Stimulated activated CD4-positive, alpha-beta T cell treated with anti-CD3 and anti-CD28 coated beads, Interleukin-12 subunit alpha, Interleukin-12 subunit beta, amount 100 ng/mL, for 4 hours (primary cell): Measurements from ENCODE around the gene GPR89B.
"Not testable (repeated sequence)": the region's sequence is repeated elsewhere in the genome, so short reads cannot be mapped to it uniquely, and the experiment has no call there.

Experiments
- DNase-seq: peaks from one replicate; pipeline ENCODE4 v3.0.0-alpha.2; 2020

GPR89B gene

DNA sequence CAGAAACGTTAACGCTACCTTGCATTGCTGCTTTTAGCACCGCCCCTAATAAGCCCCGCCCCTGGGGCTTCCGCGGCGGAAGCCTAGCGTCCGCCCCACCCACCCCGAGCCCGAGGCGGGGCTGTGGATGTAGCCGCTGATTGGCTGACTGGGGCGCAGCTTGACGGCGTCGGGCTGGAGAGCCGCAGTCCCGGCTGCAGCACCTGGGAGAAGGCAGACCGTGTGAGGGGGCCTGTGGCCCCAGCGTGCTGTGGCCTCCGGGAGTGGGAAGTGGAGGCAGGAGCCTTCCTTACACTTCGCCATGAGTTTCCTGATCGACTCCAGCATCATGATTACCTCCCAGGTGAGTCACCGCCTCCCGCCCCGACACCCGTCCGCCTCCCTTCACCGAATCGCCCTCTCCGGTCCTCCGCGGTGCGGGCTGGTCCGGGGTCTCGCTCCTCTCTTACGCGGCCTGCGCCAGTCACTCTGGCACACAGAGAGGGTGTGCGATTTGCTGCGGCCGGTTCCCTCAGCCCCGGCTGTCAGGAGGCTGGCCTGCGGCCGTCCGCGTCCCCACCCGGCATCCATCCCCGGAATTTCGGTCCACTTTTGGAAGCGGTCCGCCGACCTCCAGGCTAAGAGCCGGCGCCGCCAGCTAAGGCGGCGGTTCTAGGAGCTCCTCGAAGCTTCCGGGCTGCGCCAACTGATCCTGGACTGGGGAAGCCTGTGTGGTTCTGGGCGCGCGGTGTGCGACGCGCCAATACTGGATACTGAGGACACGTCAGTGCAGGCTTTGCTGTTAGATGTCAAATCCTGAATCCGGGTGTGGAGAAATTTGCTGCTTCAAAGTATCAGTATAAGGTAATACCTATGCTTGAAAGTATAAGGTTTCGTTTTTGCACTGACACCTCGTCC, at the start of gene GPR89B:
Gene GPR89B (plus strand): TSS at position 185 of the 897 bp plus-strand sequence. CDS start 117 bp downstream, at position 302.
- peak; percentile 93 for DNase-seq

DNA sequence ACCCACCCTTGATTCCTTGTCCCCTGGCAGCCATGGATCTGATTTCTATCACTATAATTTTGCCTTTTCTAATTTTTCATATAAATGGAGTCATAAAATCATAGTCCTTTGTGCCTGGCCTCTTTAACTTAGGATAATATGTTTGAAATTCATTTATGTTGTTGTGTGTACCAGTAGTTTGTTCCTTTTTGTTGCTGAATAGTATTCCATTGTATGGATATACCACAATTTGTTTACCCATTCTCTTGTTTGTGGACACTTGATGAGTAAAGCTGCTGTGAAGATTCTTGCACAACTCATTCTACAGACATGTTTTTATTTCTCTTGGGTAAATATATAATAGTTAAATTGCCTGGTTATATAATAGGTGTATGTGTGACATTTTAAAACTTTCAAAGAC, 48.3 kb upstream of the GPR89B start:
- DNase-seq = no peak

DNA sequence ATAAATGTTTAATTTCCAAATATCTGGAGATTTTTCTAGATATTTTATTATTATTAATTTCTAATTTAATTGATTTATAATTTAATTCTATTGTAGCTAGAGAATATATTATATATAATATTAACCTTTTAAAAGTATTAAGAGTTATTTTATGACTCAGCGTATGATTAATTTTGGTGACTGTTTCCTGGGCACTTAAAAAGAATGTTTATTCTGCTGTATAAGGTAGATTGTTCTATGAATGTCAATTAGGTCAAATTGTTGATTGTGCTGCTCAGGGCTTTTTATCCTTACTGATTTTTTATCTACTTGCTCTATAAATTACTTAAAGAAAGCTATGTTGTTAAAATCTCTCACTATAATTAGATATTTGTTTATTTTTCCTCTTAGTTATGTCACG, 45.7 kb upstream of the GPR89B start:
- no peak for DNase-seq

DNA sequence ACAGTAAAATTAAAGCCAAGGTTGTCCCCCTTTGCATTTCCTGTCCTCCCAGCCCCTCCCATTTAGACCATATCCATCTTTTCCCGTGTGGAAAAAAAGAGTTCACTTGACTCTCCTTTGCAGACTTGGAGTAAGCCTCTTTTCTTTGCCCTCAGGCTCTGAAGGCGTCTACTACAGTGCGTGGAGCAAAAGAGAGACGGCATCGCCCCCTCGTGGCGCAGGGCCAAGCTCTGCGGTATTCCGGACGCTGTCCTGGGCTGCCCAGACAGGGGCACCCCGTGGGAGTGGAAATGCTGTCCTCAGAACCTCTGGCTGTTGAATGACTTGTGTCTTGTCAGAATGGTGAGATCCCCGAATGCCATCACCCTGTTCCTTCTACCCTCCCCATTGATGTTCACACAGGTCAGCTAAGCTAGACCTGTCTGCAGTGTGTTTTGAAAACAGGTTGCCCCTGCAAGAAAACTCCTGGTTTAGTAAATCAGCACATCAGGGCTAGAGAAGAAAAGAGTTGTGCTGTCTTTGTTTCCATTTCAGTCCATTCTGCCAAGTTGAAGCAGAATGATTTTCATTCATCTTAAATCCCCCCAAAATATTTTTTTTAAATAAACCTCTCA, 37.9 kb upstream of the GPR89B start:
- peak; percentile 59 for DNase-seq

DNA sequence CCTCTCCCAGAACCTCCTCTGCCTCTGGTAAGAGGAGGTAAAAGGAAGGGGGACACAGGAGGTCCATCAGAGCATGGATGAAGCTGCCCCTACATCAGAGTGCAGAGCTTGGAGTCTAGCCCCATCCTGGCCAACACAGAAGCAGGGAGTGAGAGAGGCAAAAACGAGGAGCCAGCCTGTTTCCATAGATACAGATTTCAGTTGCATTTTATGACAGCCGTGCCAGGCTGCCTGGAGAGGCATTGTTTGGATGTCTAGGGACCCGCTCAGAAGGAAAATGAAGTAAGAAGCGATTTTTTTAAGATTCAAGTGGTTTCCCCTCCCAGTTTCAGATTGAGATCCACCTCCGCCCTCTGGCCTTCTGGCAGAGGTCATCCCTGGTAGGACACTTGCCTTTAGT, 37.1 kb upstream of the GPR89B start:
- no peak for DNase-seq

DNA sequence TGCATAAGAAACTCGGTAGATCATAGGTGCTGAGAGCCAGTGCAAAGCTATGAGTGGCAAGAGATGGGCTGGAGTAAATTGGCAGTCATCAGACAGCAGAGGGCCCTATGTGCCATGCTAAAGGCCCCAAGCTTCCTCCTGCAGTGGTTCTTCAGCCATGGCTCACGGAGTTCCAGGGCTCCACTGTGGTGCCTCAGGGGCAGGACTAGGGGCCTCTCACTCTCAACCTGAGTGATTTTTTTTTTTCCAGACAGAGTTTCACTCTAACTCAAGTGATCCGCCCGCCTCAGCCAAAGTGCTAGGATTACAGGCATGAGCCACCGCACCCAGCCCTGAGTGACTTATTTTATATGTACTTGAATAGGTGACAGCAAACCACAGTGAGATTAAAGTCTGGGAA, 36.0 kb upstream of the GPR89B start:
- DNase-seq = no peak

DNA sequence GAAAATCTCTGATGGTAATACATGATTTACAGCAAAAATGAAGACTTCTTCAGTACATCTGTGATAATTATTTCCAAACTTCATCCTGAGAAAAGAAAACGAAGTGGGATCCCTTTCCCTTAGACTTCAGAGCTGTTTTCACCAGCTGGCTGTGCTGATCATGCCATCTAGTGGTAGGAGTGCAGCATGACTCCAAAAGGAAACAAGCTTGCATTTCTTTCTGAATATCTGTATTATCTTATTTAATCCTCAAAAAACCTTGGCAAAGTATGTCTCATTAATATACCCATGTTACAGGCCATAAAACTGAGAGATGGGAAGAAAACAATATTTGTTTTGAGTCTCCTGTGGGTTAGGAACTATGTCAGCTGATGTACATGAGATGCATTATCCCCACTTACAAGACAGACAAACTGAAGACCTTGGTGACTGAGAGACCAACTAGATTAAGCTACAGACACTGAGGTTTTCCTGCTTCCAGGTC, 35.4 kb upstream of the GPR89B start:
- peak; percentile 7 for DNase-seq

- no peak for DNase-seq
Measured at GRCh38 chr1:147895123-147895522, 33.1 kb upstream of the GPR89B start.

DNA sequence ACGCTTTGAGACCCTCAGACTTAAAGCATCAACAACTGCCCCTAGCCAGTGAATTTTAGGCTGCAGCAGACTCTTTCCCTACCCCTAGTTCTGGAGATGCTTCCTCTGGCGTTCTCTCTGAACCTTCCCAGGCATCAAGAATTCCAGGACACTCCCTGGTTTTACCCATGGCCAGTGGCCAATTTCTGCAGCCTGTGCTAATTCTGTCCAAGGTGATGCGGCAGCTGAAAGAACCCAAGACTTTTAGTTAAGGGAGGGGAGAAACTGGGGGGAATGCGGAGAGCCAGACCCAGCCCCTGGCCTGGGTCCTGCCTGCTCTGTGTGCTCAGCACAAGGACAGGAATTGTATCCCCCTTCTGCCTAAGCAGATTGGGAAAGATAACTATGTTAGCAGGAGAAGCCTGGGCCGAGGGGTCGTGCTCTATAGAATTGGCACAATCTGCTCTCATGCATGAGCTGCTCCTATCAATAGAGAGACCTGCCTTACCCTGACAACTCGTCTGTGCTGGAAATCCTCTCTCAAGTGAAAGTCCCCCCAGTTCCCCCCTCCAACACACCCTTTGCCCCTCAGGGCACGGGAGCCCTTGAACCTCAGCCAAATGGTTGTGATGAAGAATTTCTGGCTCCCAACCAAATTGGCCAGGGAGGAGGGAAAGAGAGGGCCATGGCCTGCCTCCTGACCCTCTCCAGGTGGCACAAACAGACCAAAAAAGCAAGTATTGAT, 31.0 kb upstream of the GPR89B start:
- no peak for DNase-seq

- DNase-seq = no peak
Measured at GRCh38 chr1:147897789-147898188, 30.4 kb upstream of the GPR89B start.

GRCh38 chr1:147902253-147902845, 25.9 kb upstream of the GPR89B start, which contains the start of gene GJA8:
Gene GJA8, plus strand, starts transcription at chr1:147902795. Its CDS starts 5,161 bp downstream, at chr1:147907956.
- no peak for DNase-seq

GRCh38 chr1:147904726-147905125, 23.5 kb upstream of the GPR89B start:
- no peak for DNase-seq

GRCh38 chr1:147907786-147908509, 20.3 kb upstream of the GPR89B start:
- DNase-seq = no peak

GRCh38 chr1:147912553-147912952, 15.7 kb upstream of the GPR89B start:
- no peak for DNase-seq

GRCh38 chr1:147913362-147913942, 14.8 kb upstream of the GPR89B start:
- no peak for DNase-seq

DNA sequence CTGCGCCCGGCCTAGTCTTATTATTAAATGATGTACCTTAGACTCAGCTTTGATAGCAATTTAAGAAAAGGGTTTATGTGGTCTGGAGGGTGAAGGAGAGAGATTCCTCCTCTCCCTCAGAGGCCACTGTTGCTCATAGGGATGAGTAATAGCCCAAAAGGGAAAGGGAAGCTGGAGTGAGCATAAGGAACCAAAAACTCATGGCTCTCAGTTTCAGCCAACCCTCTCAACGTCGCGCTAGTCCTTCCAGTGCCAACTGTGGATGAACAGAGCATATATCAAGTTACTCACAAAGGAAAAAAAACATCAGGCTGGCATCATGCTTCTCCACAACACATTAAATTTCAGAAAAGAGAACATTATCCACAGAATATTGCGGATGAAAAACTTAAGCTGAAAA, 8.3 kb upstream of the GPR89B start:
- DNase-seq = no peak

DNA sequence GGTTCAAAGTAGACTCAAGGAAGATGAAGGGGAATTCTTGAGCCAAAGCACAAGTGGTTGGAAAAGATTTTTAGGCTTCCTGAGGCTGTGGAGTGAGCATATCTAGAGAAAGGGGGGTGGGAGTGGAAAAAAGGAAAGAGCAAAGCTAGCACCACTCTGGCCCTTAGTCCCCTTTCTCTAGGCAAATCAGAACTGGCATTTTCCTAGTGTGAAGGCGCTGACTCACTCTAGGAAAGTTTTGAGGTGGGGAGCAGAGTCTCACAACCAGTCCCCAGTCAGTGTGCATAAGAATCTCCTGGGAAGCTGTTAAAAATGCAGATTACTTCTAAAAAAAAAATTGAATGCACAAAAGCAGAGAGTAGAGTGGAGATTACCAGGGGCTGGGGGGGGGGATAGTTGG, 3.4 kb upstream of the GPR89B start:
- DNase-seq = no peak

GRCh38 chr1:147927215-147927614, 1.0 kb upstream of the GPR89B start:
- not testable (repeated sequence) for DNase-seq

DNA sequence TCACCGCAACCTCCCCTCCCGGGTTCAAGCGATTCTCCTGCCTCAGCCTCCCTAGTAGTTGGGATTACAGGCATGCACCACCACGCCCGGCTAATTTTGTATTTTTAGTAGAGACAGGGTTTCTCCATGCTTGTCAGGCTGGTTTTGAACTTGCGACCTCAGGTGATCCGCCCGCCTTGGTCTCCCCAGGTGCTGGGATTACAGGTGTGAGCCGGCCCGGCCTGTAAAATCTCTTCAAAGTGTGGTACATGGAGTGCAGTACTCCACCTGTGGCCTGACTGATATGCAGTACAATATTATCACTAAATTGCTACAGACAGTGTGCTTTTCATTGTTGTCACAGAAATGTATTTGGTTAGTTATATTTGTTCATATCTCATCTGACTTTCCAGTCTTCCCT, 531 bp upstream of the GPR89B start:
- DNase-seq = not testable (repeated sequence)

GRCh38 chr1:147931137-147931536, 2.9 kb downstream of the GPR89B start:
- DNase-seq = not testable (repeated sequence)

DNA sequence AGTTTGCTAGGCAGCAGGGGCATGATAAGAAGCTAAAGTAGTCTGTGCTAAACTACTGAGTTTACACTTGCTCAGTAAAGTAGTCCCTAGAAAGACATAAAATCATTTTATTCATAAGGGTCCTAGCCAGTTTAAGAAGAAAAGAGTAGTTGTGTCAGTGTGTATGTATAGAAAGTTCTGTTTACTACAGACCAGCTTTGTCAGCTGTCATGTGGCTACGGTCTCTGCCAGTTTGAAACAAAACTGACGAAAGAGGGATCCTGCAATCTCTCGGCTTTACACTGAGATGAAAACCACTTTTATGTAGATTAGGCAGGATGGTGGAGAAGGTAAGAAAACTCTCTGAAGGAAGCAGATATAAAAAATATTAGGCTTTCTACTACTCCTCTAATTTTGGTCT, 7.1 kb downstream of the GPR89B start:
- DNase-seq = not testable (repeated sequence)

GRCh38 chr1:147940456-147940855, 12.2 kb downstream of the GPR89B start:
- DNase-seq = not testable (repeated sequence)
